NCI-H460 (cell line): ENCODE results near the gene SLC26A1. TPM values are rescaled to one million over a fixed set of nuclear protein-coding genes. Genes with fewer than 3 reads are reported as not detected.
A peak's percentile ranks its signal among the peaks of the same experiment; 100 is the strongest.
"Not testable (repeated sequence)": the region's sequence is repeated elsewhere in the genome, so short reads cannot be mapped to it uniquely, and the experiment has no call there.

Experiments
- DNase-seq: peaks from one replicate; pipeline ENCODE4 v3.0.0-alpha.2; 2016; ENCODE audit warnings: low read depth; ENCODE audit errors: extremely low read depth
- total RNA-seq: library from RNA; depleted of rRNA; stranded (reverse); fragments of >200 nt; shearing (Covaris generic); gene quantifications from 2 replicates; pipeline ENCODE4 v1.2.3, GENCODE V29; 2014

Gene SLC26A1
- total RNA-seq, 1 experiment from 2014 or later: 1.1 TPM

DNA sequence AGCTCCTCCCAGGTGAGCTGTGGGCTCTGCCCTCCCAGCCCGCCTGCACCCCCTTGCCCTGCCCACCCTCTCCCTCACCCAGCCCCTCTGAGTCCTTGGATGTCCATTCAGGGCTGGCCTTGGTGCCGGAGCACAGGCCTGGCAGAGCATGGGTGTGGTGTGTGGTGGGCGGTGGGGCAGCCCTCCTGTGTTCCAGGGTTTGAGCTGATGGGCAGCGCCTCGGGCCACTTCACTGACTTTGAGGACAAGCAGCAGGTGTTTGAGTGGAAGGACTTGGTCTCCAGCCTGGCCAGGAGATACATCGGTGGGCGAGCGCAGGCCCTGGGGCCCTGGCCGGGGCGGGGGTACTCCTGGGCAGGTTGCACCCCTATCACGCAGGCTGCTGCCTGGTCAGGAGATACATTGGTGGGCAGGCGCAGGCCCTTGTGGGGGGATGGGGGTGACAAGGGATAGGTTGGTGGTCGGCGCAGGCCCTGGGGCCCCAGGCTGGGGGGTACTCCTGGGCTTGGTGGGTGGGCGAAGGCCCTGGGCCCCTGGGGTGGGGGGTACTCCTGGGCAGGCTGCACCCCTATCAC lies 7.6 kb upstream of the SLC26A1 start:
- DNase-seq: no peak

DNA sequence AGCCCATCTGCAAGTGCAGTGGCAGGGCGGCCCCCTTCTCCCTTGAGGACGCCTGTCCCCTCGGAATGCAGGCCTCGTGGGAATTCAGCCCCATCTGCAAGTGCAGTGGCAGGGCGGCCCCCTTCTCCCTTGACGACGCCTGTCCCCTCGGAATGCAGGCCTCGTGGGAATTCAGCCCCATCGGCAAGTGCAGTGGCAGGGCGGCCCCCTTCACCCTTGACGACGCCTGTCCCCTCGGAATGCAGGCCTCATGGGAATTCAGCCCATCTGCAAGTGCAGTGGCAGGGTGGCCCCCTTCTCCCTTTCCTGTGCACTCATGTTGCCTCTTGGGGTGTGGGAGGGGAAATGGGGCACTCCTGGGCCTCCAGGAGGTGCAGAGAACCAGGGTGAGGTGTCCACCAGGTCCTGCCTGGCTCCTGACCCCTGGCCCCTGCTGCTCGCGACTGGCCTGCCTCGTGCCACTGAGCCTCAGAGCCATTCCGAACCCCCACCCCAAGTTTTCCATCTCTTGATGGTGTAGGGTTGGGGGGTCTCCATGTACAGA lies 6.8 kb upstream of the SLC26A1 start:
- no peak for DNase-seq

DNA sequence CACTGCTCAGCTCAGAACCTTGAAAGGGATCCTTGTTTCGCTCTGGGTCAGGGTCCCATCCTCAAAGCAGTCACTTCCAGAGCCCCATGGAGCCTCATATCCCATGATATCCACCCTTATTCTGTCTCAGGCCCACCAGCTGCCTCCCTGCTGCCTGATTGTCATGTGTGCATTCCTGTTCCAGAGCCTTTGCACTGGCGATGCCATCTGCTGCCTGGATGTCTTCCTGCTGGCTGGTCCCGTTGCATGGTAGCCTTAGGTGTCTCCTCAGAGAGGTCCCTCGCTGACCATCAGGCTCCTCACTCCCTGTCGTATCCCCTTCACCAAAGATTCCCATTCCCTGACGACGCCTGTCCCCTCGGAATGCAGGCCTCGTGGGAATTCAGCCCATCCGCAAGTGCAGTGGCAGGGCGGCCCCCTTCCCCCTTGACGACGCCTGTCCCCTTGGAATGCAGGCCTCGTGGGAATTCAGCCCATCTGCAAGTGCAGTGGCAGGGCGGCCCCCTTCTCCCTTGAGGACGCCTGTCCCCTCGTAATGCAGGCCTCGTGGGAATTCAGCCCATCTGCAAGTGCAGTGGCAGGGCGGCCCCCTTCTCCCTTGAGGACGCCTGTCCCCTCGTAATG lies 6.1 kb upstream of the SLC26A1 start:
- not testable (repeated sequence) for DNase-seq

DNA sequence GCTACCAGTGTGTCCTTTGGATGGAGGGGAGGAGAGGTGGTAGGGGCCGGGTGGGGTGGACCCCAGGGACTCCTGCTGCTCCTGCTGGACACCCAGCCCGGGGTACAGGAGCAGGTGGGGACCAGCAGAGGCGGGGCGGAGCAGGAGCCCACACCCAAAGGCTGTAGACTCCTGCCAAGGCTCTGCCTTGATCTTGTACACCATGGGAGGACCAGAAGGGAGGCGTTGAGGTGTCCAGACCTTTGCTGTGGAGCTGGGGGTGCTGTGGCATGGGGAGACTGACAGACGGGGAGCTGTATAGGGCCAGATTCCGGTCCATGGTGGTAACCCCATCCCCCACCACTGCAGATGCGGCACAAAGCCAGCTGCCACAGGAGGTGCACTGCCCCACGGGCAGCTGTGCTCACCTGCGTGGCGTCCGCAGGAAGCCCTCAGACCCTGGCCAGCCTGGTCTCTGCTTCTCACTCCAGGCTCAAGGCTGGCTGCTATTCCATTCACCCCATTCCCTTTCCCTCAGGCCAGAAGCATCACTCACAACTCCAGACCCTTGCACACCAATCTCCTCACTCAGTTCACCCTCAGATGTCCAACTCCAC lies 5.0 kb upstream of the SLC26A1 start:
- no peak for DNase-seq

DNA sequence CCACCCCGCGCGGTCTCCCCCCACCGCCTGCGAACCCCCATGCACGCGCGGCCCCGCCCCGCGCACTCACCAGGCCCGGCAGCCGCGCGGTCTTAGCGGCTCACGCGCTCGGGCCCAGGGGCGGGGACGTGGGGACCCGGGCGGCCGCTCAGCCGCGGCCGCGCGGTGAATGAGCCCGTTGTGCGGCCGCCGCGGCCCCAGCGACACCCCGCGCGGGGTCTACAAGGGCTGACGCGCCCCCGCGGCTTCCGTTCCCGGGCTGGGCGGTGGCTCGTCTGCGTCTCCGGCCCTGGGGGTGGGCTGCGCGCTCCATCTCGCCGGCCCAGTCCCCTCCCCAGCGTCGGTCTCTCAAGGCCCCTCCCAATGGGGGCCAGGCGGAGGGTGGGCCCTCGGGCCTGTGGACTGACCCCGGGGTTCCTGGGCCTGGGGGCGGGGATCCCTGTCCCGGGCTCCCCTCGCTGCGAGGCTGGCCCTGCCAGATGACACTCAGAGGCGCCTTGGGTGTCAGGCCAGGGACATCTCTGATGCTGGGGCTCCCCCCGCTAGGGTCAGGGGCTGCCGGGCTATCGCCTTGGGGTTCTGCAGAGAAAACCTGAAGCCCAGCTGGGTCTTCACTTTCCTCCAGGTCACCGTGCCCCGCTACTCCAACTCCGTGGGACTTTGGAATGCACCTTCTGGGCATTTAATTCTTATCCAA lies 4.3 kb upstream of the SLC26A1 start:
- DNase-seq: no peak

DNA sequence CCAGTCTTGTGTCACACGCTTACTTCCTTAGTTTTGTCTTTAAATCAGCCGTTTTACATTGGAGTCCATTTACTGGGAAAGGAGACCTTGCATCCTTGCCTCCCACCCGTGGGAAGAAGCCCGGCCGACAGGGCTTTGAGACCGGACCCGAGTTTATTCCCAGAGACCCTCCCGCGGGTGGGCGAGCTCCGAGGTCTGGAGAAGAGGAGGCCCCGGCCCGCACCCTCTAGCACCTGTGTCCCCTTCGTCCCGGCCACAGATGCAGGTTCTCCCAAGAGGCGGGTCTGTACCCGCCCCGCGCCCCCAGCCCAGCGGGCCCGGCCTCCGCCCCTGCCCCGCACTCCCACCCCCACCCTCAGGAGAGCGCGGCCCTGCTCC lies 3.8 kb upstream of the SLC26A1 start:
- DNase-seq: no peak

DNA sequence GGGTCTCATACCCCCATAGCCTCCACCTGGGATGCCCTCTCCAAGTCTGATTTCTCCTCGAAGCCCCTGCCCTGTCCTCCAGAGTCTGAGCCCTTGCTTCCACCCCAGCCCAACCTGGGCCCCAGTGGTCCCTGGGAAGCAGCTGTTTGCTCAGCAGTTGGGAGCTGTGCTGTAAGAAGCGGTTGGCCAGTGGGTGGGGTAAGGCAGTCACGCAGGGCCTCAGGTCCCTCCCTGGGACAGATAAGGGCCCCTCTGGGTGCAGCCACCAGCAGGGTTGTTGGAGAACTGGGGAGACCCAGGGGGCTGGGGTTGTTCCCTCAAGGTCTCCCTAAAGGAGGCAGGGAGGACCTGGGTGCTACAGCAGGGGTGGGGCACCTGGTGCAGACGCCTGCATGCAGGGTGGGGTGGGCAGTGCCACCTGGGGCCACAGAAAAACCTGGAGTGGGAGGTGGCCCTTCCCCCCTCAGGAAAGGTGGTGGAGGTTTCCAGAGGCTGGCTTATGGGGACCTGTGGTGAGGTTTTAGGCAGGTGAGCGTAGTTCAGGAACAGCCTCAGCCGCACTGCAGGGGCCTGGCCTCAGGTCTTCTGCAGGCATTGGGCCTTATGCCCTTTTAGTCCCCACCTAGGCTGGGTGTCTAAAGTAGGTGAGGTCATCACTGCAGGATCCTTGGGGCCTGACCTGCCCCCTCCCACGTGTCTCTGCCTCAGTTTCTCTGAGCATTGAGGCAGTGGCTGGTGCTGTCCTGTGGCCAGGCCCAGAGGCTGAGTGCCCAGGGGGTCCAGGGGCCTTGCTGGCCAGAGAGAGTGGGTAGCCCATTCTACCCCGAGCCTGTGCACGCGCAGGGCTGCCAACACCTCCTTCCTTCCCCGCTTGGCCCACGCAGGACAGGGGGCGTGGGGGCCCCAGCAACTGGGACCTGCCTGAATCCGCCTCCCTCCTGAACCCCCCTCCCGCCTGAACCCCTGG lies 3.1 kb upstream of the SLC26A1 start:
- no peak for DNase-seq

DNA sequence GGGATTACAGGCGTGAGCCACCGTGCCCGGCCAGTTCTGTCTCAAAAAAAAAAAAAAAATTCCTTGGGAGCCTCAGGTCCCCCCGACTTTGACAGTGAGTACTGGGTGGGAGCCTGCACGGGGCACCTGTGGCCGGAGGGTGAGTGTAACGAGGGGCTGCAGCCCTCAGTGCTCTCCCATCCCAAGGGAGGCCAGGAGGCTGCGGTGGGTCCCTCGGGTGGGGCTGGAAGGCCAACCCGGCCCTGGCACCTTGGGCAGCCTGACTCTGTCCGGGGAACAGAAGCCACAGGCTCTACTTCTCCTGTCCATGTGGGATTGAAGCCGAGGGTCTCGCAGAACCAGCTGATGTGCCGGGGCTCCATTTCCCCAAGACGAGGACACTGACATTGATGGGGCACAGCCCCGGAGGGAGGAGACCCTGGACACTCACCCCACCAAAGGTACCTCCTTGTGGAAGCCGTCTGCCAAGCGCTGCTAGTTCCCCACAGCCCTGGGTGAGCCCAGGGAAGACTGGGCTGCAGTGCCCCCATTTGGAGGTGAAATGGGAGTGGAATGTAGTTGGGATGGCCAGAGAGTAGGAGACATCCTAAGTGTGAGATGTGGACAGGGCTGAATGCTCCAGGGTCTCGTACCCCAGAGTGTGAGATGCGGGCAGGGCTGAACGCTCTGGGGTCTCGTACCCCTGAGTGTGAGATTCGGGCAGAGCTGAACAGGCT lies 2.3 kb upstream of the SLC26A1 start:
- no peak for DNase-seq

DNA sequence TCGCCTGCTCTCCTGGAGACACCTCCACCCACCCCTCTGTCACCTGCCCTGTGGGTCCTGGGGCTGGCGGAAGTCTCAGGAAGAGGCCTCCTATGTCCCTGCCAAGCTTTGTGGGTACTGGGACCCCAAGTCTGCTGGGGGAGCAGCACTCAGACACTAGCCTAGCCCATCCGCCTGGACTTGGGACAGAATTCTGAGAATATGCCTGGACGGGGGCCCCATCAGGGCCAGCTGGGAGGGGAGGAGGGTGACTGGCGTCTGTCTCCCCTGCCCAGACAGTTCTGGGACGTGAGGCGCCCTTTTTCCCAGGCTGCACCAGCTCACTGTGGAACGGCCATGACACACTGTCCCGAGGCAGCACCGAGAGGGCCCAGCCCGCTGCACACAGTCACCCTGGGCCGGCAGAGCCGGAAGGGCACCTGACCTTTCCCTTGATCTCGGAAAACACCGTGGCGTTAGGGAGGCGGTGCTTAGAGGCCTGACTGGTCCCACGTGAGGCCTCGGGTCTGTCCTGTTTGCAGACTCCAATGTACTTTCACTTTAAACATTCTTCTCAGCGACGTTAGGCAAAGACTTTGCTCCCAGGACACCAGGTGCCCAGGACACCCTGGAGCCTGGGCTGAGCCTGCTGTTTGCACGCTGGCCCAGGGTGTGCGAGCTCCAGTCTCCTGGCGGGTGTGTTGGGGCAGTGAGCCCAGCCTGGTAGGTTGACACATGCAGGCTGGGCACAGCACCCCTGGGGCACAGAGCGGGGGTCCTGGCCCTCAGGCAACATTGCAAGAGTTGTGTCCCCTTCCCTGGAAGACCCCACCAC lies 700 bp downstream of the SLC26A1 start:
- DNase-seq: peak; percentile 45

DNA sequence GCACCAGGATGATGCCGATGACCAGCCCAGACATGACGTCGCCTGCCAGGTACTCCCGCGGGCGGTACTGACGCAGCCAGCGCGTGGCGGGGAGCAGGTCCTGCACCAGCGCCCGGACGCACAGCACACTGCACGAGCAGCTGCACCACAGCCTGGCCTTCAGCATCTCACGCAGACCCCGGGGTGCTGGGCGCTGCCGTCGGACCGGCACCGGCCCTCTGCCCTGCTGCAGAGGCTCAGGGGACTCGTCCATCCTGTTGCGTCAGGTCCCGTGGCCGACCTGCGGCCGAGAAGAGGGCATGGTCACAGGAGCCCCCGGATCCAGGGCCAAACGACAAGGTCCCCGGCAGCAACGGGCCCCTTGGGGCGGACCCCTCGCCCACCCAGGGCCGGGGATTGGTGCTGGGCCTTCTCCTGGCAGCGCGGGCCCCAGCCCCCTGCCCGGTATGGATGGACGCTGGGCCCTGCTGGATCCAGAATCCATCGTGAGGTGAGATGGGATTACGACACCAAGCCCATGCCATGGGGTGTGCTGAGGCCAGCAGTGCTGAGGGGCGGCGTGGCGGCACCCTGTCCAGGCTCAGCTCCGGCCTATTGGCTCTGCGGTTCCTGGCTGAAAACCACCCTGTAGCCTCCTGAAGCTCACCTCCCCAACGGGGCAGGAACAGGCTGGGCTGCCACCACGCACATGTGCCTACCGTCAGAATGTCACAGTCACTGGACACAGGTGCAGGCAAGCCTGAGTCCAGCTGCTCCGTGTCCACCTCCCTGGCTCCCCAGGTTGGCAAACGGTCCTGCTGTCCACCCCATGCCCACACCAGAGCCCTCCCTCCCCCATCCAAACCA lies 1.5 kb downstream of the SLC26A1 start:
- DNase-seq: no peak

DNA sequence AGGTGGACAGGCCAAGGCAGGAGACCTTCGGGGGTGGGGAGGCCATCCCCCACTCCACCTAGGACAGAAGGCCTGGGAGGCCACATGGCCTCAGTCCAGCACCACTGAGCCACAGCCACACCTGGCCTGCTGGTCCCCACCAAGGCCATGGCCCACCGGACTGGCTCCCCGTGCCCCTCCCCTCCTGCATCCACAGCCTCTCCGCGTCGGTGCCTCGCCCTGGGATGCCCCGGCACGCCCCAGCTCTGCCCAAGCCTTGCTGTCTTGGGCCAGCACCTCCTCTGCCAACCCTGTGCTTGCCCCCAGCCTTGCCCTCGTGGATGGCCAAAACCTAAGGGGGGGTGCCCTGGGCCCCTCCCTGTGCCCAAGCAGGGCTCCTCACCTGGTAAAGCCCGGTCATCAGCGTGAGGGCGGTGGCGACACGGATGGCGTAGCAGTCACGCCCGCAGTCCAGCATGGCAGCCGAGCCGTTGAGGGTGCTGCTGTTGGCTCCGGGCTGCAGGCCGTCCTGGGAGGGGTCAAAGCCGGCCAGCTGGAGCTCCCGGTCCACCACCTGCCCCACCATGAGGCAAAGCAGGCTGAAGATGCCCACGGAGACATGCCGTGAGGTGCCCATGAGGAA lies 2.3 kb downstream of the SLC26A1 start:
- DNase-seq: no peak

DNA sequence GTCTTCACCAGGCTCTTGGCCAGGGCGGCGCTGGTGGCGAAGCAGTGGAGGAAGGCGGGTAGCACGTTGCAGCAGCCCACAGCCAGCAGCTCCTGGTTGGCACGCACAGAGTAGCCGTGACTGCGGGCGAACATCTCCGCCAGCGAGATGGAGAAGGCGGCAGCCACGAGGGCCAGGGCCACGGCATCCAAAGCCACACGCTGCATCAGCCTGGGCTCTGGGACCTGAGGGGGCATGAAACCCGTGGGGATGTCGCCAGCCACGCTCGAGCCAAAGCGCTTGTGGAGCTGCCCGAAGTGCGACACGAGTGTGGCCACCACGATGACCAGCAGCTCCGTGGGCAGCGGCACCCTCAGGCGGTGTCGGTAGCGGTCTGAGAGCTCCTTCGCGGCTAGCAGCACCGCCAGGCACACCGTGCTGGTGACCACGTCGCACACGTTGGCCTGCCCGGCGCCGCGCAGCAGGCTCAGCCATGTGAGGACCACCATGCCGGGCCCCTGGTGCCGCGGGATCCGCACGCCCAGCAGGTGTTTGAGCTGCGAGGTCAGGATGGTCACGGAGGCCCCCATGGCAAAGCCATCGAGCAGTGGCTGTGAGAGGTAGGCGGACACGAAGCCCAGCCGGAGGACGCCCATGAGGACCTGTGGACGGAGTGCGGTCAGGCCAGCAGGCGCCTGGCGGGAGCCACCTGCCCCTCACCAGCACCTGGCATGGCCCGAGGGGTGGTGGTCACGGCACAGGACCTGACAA lies 3.3 kb downstream of the SLC26A1 start:
- no peak for DNase-seq

DNA sequence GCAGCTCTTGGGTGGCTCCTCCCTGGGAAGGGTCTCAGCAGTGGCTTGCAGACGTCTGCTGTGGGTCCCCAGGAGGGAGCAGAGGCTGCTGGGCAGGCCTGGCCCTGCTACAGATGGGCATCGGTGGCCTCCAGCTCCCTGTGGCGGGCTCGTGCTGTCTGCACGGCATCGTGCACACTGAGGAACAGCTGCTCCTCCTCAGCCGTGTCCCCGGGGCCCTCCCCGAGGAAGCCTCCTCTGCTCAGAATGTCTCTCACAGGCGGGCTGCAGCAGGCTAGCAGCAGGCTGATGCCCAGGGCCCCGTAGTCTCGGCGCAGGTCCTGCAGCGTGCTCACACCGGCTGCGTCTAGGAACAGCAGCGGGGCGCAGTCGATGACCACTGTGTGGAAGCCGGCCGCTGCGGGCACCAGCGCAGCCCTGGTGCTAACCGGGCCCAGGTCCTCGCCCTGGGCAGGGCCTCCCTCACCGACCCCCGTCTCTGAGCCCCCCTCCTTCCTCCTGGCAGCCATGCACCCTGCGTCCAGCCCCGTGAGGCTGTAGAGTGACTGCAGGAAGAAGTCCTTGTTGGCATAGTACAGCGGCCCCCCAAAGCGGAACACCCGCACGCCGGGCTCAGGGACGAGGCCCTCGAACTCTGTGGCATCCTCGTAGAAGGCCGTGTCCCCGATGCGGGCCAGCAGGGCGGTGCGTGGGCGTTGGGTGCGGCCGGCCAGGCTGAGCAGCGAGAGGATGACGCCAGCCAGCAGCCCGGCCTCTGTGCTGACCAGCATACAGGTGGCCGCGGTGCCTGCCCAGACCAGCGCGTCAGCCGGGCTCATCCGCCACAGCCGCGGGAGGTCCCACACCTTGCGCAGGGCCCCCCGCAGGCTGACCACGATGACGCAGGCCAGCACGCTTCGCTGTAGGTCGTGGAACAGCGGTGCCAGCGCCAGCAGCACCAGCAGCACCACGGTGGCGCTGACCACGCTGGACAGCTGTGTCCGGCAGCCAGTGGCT lies 4.2 kb downstream of the SLC26A1 start:
- no peak for DNase-seq

DNA sequence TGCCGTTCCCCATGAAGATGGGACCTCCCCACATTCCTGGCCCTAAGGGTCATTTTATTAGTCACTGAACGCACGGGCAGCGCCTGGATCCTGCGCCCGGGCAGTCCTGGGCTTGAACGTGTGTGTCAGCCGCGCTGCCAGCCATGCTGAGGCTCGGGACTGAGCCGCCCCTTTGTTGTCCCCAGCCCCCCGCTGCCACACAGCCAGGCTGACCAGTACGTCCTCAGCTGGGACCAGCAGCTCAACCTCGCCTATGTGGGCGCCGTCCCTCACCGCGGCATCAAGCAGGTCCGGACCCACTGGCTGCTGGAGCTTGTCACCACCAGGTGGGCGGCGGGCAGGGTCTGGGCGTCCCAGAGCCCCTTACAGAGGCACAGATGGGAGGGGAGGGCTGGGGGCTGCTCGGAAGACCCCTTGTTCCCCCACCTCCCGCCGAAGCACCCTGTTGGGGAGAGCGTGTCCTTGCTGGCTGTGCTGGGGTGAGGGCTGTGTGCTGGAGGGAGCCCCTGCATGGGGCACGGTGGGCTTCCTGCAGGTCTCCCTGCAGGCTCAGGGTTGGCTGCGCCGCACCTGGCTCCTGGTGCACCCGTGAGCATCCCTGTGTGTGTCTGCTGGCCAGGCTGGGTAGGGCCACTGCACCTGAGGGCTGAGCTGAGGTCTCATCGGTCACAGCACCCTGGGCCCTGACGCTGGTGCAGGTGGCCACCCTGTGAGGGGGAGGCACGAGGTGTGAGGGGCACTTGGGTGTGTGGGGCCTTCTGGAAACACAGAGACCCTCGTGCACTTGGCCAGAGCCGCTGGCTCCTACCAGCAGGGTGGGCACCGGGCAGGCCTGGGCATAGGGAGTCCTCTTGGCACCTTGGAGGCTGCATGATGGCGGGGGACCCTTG lies 5.3 kb downstream of the SLC26A1 start:
- DNase-seq: no peak
